Astrocyte (in vitro differentiated cells and primary cell): ENCODE data around the gene ZC3H12A. TPM values are rescaled to one million over a fixed set of nuclear protein-coding genes. Genes with fewer than 3 reads are reported as not detected.

ENCODE experiments used
- DNase-seq: peaks from one replicate; pipeline ENCODE4 v3.0.0-alpha.2; 2010; ENCODE audit warnings: low read depth
- FAIRE-seq: peaks from 2 replicates; lab custom pipeline; 2011; peaks lifted over from hg19 to GRCh38; lab: Jason Lieb, UNC
- H2AFZ ChIP-seq: 2 replicates; pipeline ENCODE4 v1.6.0; 2012; ENCODE audit warnings: low read depth, low read length, inconsistent platforms
- H3K27ac ChIP-seq: 2 replicates; pipeline ENCODE4 v1.5.1; 2011; ENCODE audit warnings: low read depth, low read length, inconsistent platforms
- H3K27me3 ChIP-seq: 2 replicates; pipeline ENCODE4 v1.6.0; 2011; ENCODE audit warnings: low read length, inconsistent platforms; ENCODE audit not compliant: insufficient read depth
- H3K36me3 ChIP-seq: 2 replicates; pipeline ENCODE4 v1.5.1; 2011; ENCODE audit warnings: low read length, inconsistent platforms; ENCODE audit not compliant: insufficient read depth
- H3K4me1 ChIP-seq: 2 replicates; pipeline ENCODE4 v1.5.1; 2011; ENCODE audit warnings: low read length, inconsistent platforms; ENCODE audit not compliant: insufficient read depth
- H3K4me2 ChIP-seq: 2 replicates; pipeline ENCODE4 v1.6.0; 2012; ENCODE audit warnings: low read length, inconsistent platforms
- H3K4me3 ChIP-seq: 2 replicates; pipeline ENCODE4 v1.5.1; 2011; ENCODE audit warnings: low read depth, mild to moderate bottlenecking, low read length, inconsistent platforms; ENCODE audit not compliant: insufficient read depth
- H3K79me2 ChIP-seq: 2 replicates; pipeline ENCODE4 v1.6.0; 2012; ENCODE audit warnings: mild to moderate bottlenecking, low read length, inconsistent platforms; ENCODE audit not compliant: insufficient read depth
- H3K9ac ChIP-seq: 2 replicates; pipeline ENCODE4 v1.6.0; 2012; ENCODE audit warnings: mild to moderate bottlenecking, low read length, inconsistent platforms
- H3K9me3 ChIP-seq: 2 replicates; pipeline ENCODE4 v1.5.1; 2012; ENCODE audit warnings: low read depth, mild to moderate bottlenecking, low read length, inconsistent platforms; ENCODE audit not compliant: insufficient read depth
- H4K20me1 ChIP-seq: 2 replicates; pipeline ENCODE4 v1.6.0; 2012; ENCODE audit warnings: low read length, inconsistent platforms; ENCODE audit not compliant: insufficient read depth
- H3K27ac Mint-ChIP-seq: one replicate; pipeline ENCODE4 v1.8.0; 2021; ENCODE audit warnings: mild to moderate bottlenecking, mixed read lengths; ENCODE audit not compliant: unreplicated experiment
- H3K27me3 Mint-ChIP-seq: one replicate; pipeline ENCODE4 v1.8.0; 2021; ENCODE audit warnings: low read depth, mixed read lengths; ENCODE audit not compliant: unreplicated experiment
- H3K36me3 Mint-ChIP-seq: one replicate; pipeline ENCODE4 v1.8.0; 2021; ENCODE audit warnings: low read depth, mixed read lengths; ENCODE audit not compliant: unreplicated experiment
- H3K4me1 Mint-ChIP-seq: one replicate; pipeline ENCODE4 v1.8.0; 2021; ENCODE audit warnings: low read depth, mixed read lengths; ENCODE audit not compliant: unreplicated experiment
- H3K4me3 Mint-ChIP-seq: one replicate; pipeline ENCODE4 v1.8.0; 2021; ENCODE audit warnings: mild to moderate bottlenecking, moderate library complexity, mixed read lengths; ENCODE audit not compliant: unreplicated experiment
- H3K9me3 Mint-ChIP-seq: one replicate; pipeline ENCODE4 v1.8.0; 2021; ENCODE audit warnings: mild to moderate bottlenecking, mixed read lengths; ENCODE audit not compliant: unreplicated experiment
- CTCF ChIP-seq: IDR thresholded peaks from 2 replicates; pipeline ENCODE4 v1.5.1; 2011; ENCODE audit warnings: low read depth, mild to moderate bottlenecking, inconsistent platforms, low read length, moderate library complexity; ENCODE audit not compliant: insufficient read depth
- EZH2 ChIP-seq: IDR thresholded peaks from 2 replicates; pipeline ENCODE4 v1.6.1; 2012; ENCODE audit warnings: mild to moderate bottlenecking, low read length, inconsistent platforms; ENCODE audit not compliant: insufficient read depth
- total RNA-seq: library from RNA; stranded (reverse); gene quantifications from 2 replicates; pipeline ENCODE4 v1.2.1, GENCODE V29; 2021

Gene ZC3H12A
- total RNA-seq, 1 donor from 2014 or later, result 12.1 TPM

- Mint-ChIP-seq H3K27ac (no peak overlapping the region), H3K4me3 (no peak overlapping the region), H3K36me3 (peaks cover 4% of the 10 kb centered on the region), H3K27me3 (no peaks in the 10 kb centered on the region), H3K4me1 (peaks cover 12% of the 10 kb centered on the region), H3K9me3 (no peaks in the 10 kb centered on the region)
- no peak overlapping the region for H2AFZ ChIP-seq
- no peak for DNase-seq
- peaks cover 49% of the 10 kb centered on the region for H4K20me1 ChIP-seq
- peaks cover 10% of the 10 kb centered on the region for H3K79me2 ChIP-seq
- peaks cover 33% of the 10 kb centered on the region for H3K36me3 ChIP-seq
- H3K4me1 ChIP-seq, result peaks cover 12% of the 10 kb centered on the region
- H3K27ac ChIP-seq, result no peak overlapping the region
- no peaks in the 10 kb centered on the region for H3K27me3 ChIP-seq
- TF ChIP-seq EZH2 (no peak), CTCF (no peak)
- no peak overlapping the region for H3K9ac ChIP-seq
- no peak overlapping the region for H3K4me3 ChIP-seq
- no peak for FAIRE-seq
- no peak overlapping the region for H3K4me2 ChIP-seq
- no peaks in the 10 kb centered on the region for H3K9me3 ChIP-seq
These were observed 11.7 kb downstream of the ZC3H12A start for GRCh38 chr1:37485902-37486679.

GRCh38 chr1:37486680-37487618 lies 12.6 kb downstream of the ZC3H12A start:
- H3K27me3 ChIP-seq, result no peaks in the 10 kb centered on the region
- FAIRE-seq (no peak), DNase-seq (peak; percentile 41)
- Mint-ChIP-seq H3K27me3 (no peaks in the 10 kb centered on the region), H3K27ac (peak overlapping the region; percentile 8), H3K9me3 (no peaks in the 10 kb centered on the region), H3K36me3 (peaks cover 4% of the 10 kb centered on the region), H3K4me3 (no peak overlapping the region), H3K4me1 (peaks cover 9% of the 10 kb centered on the region)
- peaks cover 40% of the 10 kb centered on the region for H4K20me1 ChIP-seq
- no peak for TF ChIP-seq EZH2
- peak; percentile 90 for TF ChIP-seq CTCF
- H3K36me3 ChIP-seq, result peaks cover 28% of the 10 kb centered on the region
- peaks cover 2% of the 10 kb centered on the region for H3K79me2 ChIP-seq
- H3K4me3 ChIP-seq, result no peak overlapping the region
- no peaks in the 10 kb centered on the region for H3K9me3 ChIP-seq
- H3K4me1 ChIP-seq, result peaks cover 12% of the 10 kb centered on the region
- H2AFZ ChIP-seq, result no peak overlapping the region
- peak overlapping the region; percentile 26 for H3K27ac ChIP-seq
- no peak overlapping the region for H3K4me2 ChIP-seq
- H3K9ac ChIP-seq, result no peak overlapping the region
